Glutamatergic neuron (in vitro differentiated cells): ENCODE results near the gene LIMA1. TPM values are rescaled to one million over a fixed set of nuclear protein-coding genes. Genes with fewer than 3 reads are reported as not detected.
A peak's percentile ranks its signal among the peaks of the same experiment; 100 is the strongest.
"Not testable (repeated sequence)": the region's sequence is repeated elsewhere in the genome, so short reads cannot be mapped to it uniquely, and the experiment has no call there.

Source experiments
- DNase-seq: peaks from one replicate; pipeline ENCODE4 v3.0.0; 2022
- H3K27ac Mint-ChIP-seq: one replicate; pipeline ENCODE4 v1.8.0; 2020; ENCODE audit warnings: mild to moderate bottlenecking, mixed read lengths, inconsistent platforms; ENCODE audit not compliant: unreplicated experiment
- H3K27me3 Mint-ChIP-seq: one replicate; pipeline ENCODE4 v1.8.0; 2020; ENCODE audit warnings: mild to moderate bottlenecking, moderate library complexity, mixed read lengths, inconsistent platforms; ENCODE audit not compliant: unreplicated experiment
- H3K36me3 Mint-ChIP-seq: one replicate; pipeline ENCODE4 v1.8.0; 2020; ENCODE audit warnings: mild to moderate bottlenecking, mixed read lengths, inconsistent platforms; ENCODE audit not compliant: unreplicated experiment
- H3K4me1 Mint-ChIP-seq: one replicate; pipeline ENCODE4 v1.8.0; 2020; ENCODE audit warnings: mild to moderate bottlenecking, low read depth, mixed read lengths, inconsistent platforms; ENCODE audit not compliant: unreplicated experiment
- H3K4me3 Mint-ChIP-seq: one replicate; pipeline ENCODE4 v1.8.0; 2020; ENCODE audit warnings: mild to moderate bottlenecking, mixed read lengths, inconsistent platforms; ENCODE audit not compliant: unreplicated experiment
- H3K9me3 Mint-ChIP-seq: one replicate; pipeline ENCODE4 v1.8.0; 2020; ENCODE audit warnings: mild to moderate bottlenecking, moderate library complexity, mixed read lengths, inconsistent platforms; ENCODE audit not compliant: unreplicated experiment
- total RNA-seq: library from RNA; stranded (reverse); fragmentation: NEBNext Ultra II Directional; extraction: Animal tissue kit (Norgen Biotek cat#: 25700); gene quantifications from one replicate; pipeline ENCODE4 v1.2.1, GENCODE V29; 2021; ENCODE audit not compliant: unreplicated experiment
- TF ChIP-seq, protein P1 (sequence below): fragments of 200-600 bp; sonication (generic); IDR thresholded peaks from one replicate; pipeline ENCODE4 v1.5.0; 2021; ENCODE audit not compliant: partially characterized antibody, unreplicated experiment

The LIMA1 gene
- total RNA-seq, 1 donor from 2014 or later = 69.4 TPM

DNA sequence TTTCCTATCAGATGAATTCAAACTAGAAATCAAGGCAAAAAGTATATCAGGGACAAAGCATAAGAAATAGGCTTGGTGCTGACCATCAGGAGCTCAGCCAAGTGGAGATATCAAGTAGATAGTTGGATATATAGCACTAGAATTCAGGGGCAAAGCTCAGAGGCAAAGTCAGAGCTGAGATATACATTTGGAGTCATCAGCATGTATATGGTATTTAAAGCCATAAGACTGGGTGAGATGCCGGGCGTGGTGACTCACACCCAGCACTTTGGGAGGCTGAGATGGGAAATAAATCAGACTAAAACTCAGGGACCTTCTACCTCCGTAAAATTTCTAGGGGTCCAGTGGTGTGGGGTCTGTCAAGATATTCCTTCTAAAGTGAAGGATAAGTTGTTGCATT is 38.9 kb upstream of the LIMA1 start:
- Mint-ChIP-seq H3K9me3 (peaks cover 3% of the 10 kb centered on the region), H3K27me3 (no peaks in the 10 kb centered on the region), H3K27ac (no peak overlapping the region), H3K4me1 (no peaks in the 10 kb centered on the region), H3K36me3 (no peaks in the 10 kb centered on the region), H3K4me3 (no peak overlapping the region)
- TF ChIP-seq, protein P1, sequence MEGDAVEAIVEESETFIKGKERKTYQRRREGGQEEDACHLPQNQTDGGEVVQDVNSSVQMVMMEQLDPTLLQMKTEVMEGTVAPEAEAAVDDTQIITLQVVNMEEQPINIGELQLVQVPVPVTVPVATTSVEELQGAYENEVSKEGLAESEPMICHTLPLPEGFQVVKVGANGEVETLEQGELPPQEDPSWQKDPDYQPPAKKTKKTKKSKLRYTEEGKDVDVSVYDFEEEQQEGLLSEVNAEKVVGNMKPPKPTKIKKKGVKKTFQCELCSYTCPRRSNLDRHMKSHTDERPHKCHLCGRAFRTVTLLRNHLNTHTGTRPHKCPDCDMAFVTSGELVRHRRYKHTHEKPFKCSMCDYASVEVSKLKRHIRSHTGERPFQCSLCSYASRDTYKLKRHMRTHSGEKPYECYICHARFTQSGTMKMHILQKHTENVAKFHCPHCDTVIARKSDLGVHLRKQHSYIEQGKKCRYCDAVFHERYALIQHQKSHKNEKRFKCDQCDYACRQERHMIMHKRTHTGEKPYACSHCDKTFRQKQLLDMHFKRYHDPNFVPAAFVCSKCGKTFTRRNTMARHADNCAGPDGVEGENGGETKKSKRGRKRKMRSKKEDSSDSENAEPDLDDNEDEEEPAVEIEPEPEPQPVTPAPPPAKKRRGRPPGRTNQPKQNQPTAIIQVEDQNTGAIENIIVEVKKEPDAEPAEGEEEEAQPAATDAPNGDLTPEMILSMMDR = no peak
- no peak for DNase-seq

DNA sequence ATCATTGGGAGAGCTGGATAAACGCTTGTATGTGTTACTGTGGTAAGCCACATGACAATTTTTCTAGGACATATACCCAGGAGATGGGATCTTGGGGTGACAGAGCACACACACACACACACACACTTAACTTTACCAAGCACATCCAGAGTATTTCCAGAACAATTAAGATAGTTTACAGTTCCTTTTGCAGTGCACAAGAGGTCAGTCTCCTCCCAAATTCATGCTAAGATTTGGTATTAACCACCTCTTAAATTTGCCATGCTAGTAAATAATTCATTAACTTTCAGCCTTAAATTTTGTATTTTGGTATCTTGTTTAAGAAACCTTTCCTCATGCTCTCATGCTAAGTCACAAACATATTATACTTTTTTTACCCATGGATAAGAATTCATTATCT is 33.9 kb upstream of the LIMA1 start:
- DNase-seq = no peak
- no peak overlapping the region for H3K27ac Mint-ChIP-seq
- H3K27me3 Mint-ChIP-seq = no peaks in the 10 kb centered on the region
- no peaks in the 10 kb centered on the region for H3K36me3 Mint-ChIP-seq
- no peaks in the 10 kb centered on the region for H3K9me3 Mint-ChIP-seq
- TF ChIP-seq, protein P1 = no peak
- H3K4me1 Mint-ChIP-seq = no peaks in the 10 kb centered on the region
- no peak overlapping the region for H3K4me3 Mint-ChIP-seq

DNA sequence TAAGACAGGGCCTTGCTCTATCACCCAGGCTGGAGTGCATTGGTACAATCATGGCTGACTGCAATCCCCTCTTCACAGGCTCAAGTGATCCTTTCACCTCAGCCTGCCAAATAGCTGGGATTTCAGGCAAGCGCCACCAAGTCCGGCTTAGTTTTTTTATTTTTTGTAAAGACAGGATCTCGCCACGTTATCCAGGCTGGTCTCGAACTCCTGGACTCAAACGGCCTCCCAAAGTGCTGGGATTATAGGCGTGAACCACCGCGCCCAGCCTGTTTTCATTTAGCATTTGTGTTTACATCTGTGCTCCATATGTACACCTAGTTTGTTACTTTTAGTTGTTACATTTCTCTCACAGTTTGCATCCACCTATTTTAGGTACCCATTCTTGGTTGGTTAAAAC is 32.5 kb upstream of the LIMA1 start:
- no peak for DNase-seq
- TF ChIP-seq, protein P1 = no peak
- no peaks in the 10 kb centered on the region for H3K27me3 Mint-ChIP-seq
- no peaks in the 10 kb centered on the region for H3K36me3 Mint-ChIP-seq
- H3K27ac Mint-ChIP-seq = no peak overlapping the region
- no peaks in the 10 kb centered on the region for H3K4me1 Mint-ChIP-seq
- no peaks in the 10 kb centered on the region for H3K9me3 Mint-ChIP-seq
- H3K4me3 Mint-ChIP-seq = no peak overlapping the region

- H3K36me3 Mint-ChIP-seq = no peaks in the 10 kb centered on the region
- TF ChIP-seq, protein P1 = peak; percentile 43
- no peaks in the 10 kb centered on the region for H3K4me1 Mint-ChIP-seq
- no peaks in the 10 kb centered on the region for H3K9me3 Mint-ChIP-seq
- no peaks in the 10 kb centered on the region for H3K27me3 Mint-ChIP-seq
- DNase-seq = no peak
- H3K27ac Mint-ChIP-seq = no peak overlapping the region
- no peak overlapping the region for H3K4me3 Mint-ChIP-seq
Measured at GRCh38 chr12:50314636-50315312, 31.5 kb upstream of the LIMA1 start.

DNA sequence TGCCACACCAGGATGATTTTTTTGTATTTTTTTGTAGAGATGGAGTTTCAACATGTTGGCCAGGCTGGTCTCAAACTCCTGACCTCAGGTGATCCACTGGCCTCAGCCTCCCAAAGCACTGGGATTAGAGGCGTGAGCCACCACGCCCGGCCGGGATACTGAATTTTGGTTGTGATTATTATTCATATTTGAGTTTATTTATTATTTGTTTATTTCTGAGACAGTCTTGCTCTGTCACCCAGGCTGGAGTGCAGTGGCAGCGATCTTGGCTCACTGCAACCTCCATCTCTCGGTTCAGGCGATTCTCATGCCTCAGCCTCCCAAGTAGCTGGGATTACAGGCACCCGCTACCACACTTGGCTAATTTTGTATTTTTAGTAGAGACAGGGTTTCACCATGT is 30.7 kb upstream of the LIMA1 start:
- DNase-seq, H3K36me3 Mint-ChIP-seq, H3K27ac Mint-ChIP-seq, H3K4me1 Mint-ChIP-seq, H3K4me3 Mint-ChIP-seq, H3K27me3 Mint-ChIP-seq, H3K9me3 Mint-ChIP-seq: not testable (repeated sequence)
